ENCODE data around the gene ZBTB8A. TPM values are rescaled to one million over a fixed set of nuclear protein-coding genes. Genes with fewer than 3 reads are reported as not detected.

ZBTB8A gene
- polyA plus RNA-seq, 1 of the 3 experiments (the other 2 are of a cell fraction) = 1.3 TPM

DNA sequence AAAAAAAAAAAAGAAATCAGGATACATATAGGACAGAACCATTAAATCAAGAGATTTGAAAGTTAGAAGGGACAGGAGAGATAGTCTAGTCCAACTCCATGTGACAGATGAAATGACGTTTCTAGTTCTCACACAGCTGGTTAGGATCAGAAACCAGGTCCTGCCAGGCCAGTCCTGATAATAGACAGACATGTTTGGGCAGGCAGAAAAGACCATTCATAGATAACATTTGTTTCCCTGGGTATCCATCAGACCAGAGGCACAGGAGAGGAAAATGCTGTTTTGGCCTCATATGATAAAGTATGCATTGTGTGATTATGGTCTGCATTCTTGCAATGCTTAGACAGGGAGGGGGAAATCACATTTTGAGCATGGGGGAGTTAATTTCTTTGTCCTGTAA is 45.0 kb upstream of the ZBTB8A start:
- ChIA-PET POLR2A (interaction anchor here (0.7 kb wide), 1 partner anchor 11 kb away, joined by 3 read pairs; no protein-coding TSS in a partner anchor), CTCF (interaction anchor here (1.1 kb wide), 1 partner anchor 21 kb away, joined by 3 read pairs; no protein-coding TSS in a partner anchor)
- H3K9ac ChIP-seq = no peak overlapping the region
- no peaks in the 10 kb centered on the region for H3K9me2 ChIP-seq
- H4K20me1 ChIP-seq (ENCODE audit: insufficient read depth) = no peaks in the 10 kb centered on the region
- no peaks in the 10 kb centered on the region for H3K9me3 ChIP-seq
- peaks cover 0 to 11% of the 10 kb centered on the region in 2 experiments; a peak in 2 of 4 replicates for H3K4me1 ChIP-seq (ENCODE audit: control insufficient read depth in 1 of 2, insufficient read depth in 2 of 2, low read depth in 1 of 2, low read length in 1 of 2)
- H3K27me3 ChIP-seq (ENCODE audit: insufficient read depth) = no peaks in the 10 kb centered on the region
- H3K4me2 ChIP-seq = no peak overlapping the region
- H2AFZ ChIP-seq (ENCODE audit: low read depth) = 0 out of 2 replicates have a peak overlapping the region, but pooled peaks have one; percentile 54
- H3F3A ChIP-seq (replicated peaks; ENCODE audit: insufficient read depth) = peaks cover 10% of the 10 kb centered on the region
- H3K4me3 ChIP-seq (ENCODE audit: low read depth in 2 of 2, low read length in 1 of 2) = no peak overlapping the region
- WGBS (ENCODE audit: low lambda C conversion rate) = 35% methylated on average over 1 of the region's 1 CpG
- no peaks in the 10 kb centered on the region for H3K79me2 ChIP-seq (ENCODE audit: insufficient read depth)
- peak overlapping the region in 1 of 2 experiments; percentile 84; a peak in 2 of 4 replicates for H3K27ac ChIP-seq (ENCODE audit: low read depth in 2 of 2, low read length in 1 of 2)
- TF ChIP-seq NRF1 (IDR thresholded peaks at IDR 0.05; ENCODE audit: low read depth, low read length) = no peak
- TF ChIP-seq RCOR1 (IDR thresholded peaks at IDR 0.05; ENCODE audit: low read length) = peak; percentile 89
- TF ChIP-seq TCF12 (IDR thresholded peaks at IDR 0.05) = peak; percentile 66; the same call in 1 of the 2 replicates
- TF ChIP-seq, protein P1, sequence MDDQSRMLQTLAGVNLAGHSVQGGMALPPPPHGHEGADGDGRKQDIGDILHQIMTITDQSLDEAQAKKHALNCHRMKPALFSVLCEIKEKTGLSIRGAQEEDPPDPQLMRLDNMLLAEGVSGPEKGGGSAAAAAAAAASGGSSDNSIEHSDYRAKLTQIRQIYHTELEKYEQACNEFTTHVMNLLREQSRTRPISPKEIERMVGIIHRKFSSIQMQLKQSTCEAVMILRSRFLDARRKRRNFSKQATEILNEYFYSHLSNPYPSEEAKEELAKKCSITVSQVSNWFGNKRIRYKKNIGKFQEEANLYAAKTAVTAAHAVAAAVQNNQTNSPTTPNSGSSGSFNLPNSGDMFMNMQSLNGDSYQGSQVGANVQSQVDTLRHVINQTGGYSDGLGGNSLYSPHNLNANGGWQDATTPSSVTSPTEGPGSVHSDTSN (IDR thresholded peaks at IDR 0.05) = peak; percentile 39; the same call in 1 of the 2 replicates
- peak in 1 of 2 experiments; percentile 88; a peak in 2 of 4 replicates for TF ChIP-seq EP300 (IDR thresholded peaks at IDR 0.05; ENCODE audit: borderline replicate concordance in 1 of 2, low read depth in 1 of 2, low read length in 1 of 2)
- peak; percentile 93 for TF ChIP-seq GATA2 (CRISPR knock-in tag; IDR thresholded peaks at IDR 0.05)
- TF ChIP-seq MXI1 (IDR thresholded peaks at IDR 0.05; ENCODE audit: low read depth, low read length) = peak; percentile 83
- TF ChIP-seq CHD2 (IDR thresholded peaks at IDR 0.05; ENCODE audit: low read length, partially characterized antibody) = peak; percentile 74
- TF ChIP-seq, protein P2, sequence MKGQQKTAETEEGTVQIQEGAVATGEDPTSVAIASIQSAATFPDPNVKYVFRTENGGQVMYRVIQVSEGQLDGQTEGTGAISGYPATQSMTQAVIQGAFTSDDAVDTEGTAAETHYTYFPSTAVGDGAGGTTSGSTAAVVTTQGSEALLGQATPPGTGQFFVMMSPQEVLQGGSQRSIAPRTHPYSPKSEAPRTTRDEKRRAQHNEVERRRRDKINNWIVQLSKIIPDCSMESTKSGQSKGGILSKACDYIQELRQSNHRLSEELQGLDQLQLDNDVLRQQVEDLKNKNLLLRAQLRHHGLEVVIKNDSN (IDR thresholded peaks at IDR 0.05; ENCODE audit: borderline replicate concordance, low read depth) = no peak
- DNase-seq = peak; percentile 85
- no peaks in the 10 kb centered on the region for H3K36me3 ChIP-seq (replicated peaks in 1 of 2; ENCODE audit: control insufficient read depth in 1 of 2, insufficient read depth in 2 of 2, low read length in 1 of 2)

DNA sequence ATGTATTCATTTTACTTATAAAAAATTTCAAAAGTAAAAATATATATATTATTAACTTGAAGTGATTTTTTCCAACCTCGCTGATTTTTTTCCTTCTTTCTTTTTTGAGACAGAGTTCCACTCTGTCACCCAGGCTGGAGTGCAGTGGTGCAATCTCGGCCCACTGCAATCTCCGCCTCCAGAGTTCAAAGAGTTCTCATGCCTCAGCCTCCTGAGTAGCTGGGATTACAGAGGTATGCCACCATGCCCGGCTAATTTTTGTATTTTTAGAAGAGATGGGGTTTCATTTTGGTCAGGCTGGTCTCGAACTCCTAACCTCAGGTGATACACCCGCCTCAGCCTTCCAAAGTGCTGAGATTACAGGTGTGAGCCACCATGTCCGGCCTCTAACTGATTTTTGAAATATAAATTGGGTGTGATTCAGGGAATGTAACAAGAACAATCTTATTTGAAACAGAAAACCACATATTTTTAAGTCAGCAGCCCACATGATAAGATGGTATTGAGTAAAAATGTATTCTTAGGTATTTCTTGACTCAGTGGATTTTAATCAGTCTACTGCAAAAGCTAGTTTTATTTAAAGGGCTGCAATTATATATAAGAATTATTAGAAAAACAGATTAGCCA is 44.4 kb upstream of the ZBTB8A start:
- no peak overlapping the region for H3K4me3 ChIP-seq (ENCODE audit: low read depth in 2 of 2, low read length in 1 of 2)
- H3K4me2 ChIP-seq = no peak overlapping the region
- no peaks in the 10 kb centered on the region for H3K9me2 ChIP-seq
- H3K27me3 ChIP-seq (ENCODE audit: insufficient read depth) = no peaks in the 10 kb centered on the region
- H3K36me3 ChIP-seq (replicated peaks in 1 of 2; ENCODE audit: control insufficient read depth in 1 of 2, insufficient read depth in 2 of 2, low read length in 1 of 2) = no peaks in the 10 kb centered on the region
- no peak for DNase-seq
- peak overlapping the region in 1 of 2 experiments; percentile 84; a peak in 2 of 4 replicates for H3K27ac ChIP-seq (ENCODE audit: low read depth in 2 of 2, low read length in 1 of 2)
- TF ChIP-seq, protein P3, sequence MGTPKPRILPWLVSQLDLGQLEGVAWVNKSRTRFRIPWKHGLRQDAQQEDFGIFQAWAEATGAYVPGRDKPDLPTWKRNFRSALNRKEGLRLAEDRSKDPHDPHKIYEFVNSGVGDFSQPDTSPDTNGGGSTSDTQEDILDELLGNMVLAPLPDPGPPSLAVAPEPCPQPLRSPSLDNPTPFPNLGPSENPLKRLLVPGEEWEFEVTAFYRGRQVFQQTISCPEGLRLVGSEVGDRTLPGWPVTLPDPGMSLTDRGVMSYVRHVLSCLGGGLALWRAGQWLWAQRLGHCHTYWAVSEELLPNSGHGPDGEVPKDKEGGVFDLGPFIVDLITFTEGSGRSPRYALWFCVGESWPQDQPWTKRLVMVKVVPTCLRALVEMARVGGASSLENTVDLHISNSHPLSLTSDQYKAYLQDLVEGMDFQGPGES (IDR thresholded peaks at IDR 0.05; ENCODE audit: low read depth, low read length) = no peak
- no peak for TF ChIP-seq CHD2 (IDR thresholded peaks at IDR 0.05; ENCODE audit: low read length, partially characterized antibody)
- no peak for TF ChIP-seq ELF1 (IDR thresholded peaks at IDR 0.05)
- no peak for TF ChIP-seq SMC3 (IDR thresholded peaks at IDR 0.05; ENCODE audit: low read depth, low read length)
- TF ChIP-seq GATA2 (CRISPR knock-in tag; IDR thresholded peaks at IDR 0.05) = no peak
- TF ChIP-seq FOXJ3 (CRISPR knock-in tag; IDR thresholded peaks at IDR 0.05) = no peak
- TF ChIP-seq TAF1 (IDR thresholded peaks at IDR 0.05; ENCODE audit: borderline replicate concordance, low read depth, low read length) = no peak
- no peak for TF ChIP-seq NRF1 (IDR thresholded peaks at IDR 0.05; ENCODE audit: low read depth, low read length)
- TF ChIP-seq, protein P1 (IDR thresholded peaks at IDR 0.05) = no peak
- no peak for TF ChIP-seq EZH2phosphoT487 (IDR thresholded peaks at IDR 0.05; ENCODE audit: borderline replicate concordance, low read depth)
- no peak for TF ChIP-seq EP300 (IDR thresholded peaks at IDR 0.05; ENCODE audit: borderline replicate concordance in 1 of 2, low read depth in 1 of 2, low read length in 1 of 2)
- no peak for TF ChIP-seq FOSL2 (IDR thresholded peaks at IDR 0.05; ENCODE audit: borderline replicate concordance, low read depth)
- no peak for TF ChIP-seq POLR2AphosphoS5 (IDR thresholded peaks at IDR 0.05; ENCODE audit: low read depth, low read length)
- TF ChIP-seq MXI1 (IDR thresholded peaks at IDR 0.05; ENCODE audit: low read depth, low read length) = no peak
- TF ChIP-seq NFIC (IDR thresholded peaks at IDR 0.05; ENCODE audit: borderline replicate concordance) = no peak
- TF ChIP-seq, protein P2 (IDR thresholded peaks at IDR 0.05; ENCODE audit: borderline replicate concordance, low read depth) = no peak
- no peaks in the 10 kb centered on the region for H3K9me3 ChIP-seq
- CTCF ChIA-PET = interaction anchor here (1.0 to 1.5 kb wide), 3 partner anchors 22 to 95 kb away, joined by 3 read pairs; no protein-coding TSS in a partner anchor
- POLR2A ChIA-PET = interaction anchor here (1.6 kb wide), 1 partner anchor 156 kb away, joined by 3 read pairs; the partner anchor contains the start of gene RBBP4
- H2AFZ ChIP-seq (ENCODE audit: low read depth) = no peak overlapping the region
- H3K4me1 ChIP-seq (ENCODE audit: control insufficient read depth in 1 of 2, insufficient read depth in 2 of 2, low read depth in 1 of 2, low read length in 1 of 2) = peaks cover 0 to 11% of the 10 kb centered on the region in 2 experiments; a peak in 2 of 4 replicates
- no peaks in the 10 kb centered on the region for H4K20me1 ChIP-seq (ENCODE audit: insufficient read depth)
- H3F3A ChIP-seq (replicated peaks; ENCODE audit: insufficient read depth) = peaks cover 10% of the 10 kb centered on the region
- 86% methylated on average over 7 of the region's 7 CpGs for WGBS (ENCODE audit: low lambda C conversion rate)
- H3K79me2 ChIP-seq (ENCODE audit: insufficient read depth) = no peaks in the 10 kb centered on the region
- H3K9ac ChIP-seq = no peak overlapping the region

Measured in SK-N-SH (cell line).